ENCODE measurements around the gene TULP1. TPM values are rescaled to one million over a fixed set of nuclear protein-coding genes. Genes with fewer than 3 reads are reported as not detected.

Gene TULP1
- total and polyA plus RNA-seq, 2 of the 4 experiments (the other 2 are of a cell fraction) = not detected

GRCh38 chr6:35490821-35491557, 21.7 kb downstream of the TULP1 start:
- ATAC-seq (ENCODE audit: low read depth) = no peak
- no peaks in the 10 kb centered on the region for H3K27me3 ChIP-seq (ENCODE audit: control insufficient read depth, insufficient read depth, low read length)
- H2AFZ ChIP-seq (replicated peaks; ENCODE audit: low read length, poor library complexity) = peak overlapping the region; percentile 60
- H3K4me2 ChIP-seq (ENCODE audit: low read depth, low read length) = peak overlapping the region; percentile 65; the same call in 1 of the 2 replicates
- peak overlapping the region; percentile 86 for H2AK9ac ChIP-seq (replicated peaks; ENCODE audit: low read depth, low read length, poor library complexity)
- H2AK5ac ChIP-seq (ENCODE audit: low read depth, low read length) = peak overlapping the region; percentile 98
- ChIA-PET CTCF (interaction anchor here (0.6 kb wide), 1 partner anchor 245 kb away, joined by 3 read pairs; no protein-coding TSS in a partner anchor), POLR2A (ENCODE audit: unreplicated experiment) (interaction anchor here (0.6 kb wide), 1 partner anchor 556 kb away, joined by 4 read pairs; no protein-coding TSS in a partner anchor)
- H3K9me1 ChIP-seq (ENCODE audit: insufficient read depth, low read length) = peaks cover 34% of the 10 kb centered on the region
- peak overlapping the region; percentile 89 for H4K91ac ChIP-seq (ENCODE audit: insufficient read depth, low read depth, low read length)
- WGBS, 2 experiments (ENCODE audit: extremely low coverage in 2 of 2, insufficient read length in 1 of 2) = 0% methylated on average over 1 of the region's 8 CpGs; no CpG with 5 or more reads in 1 of the 2 experiments
- H2BK5ac ChIP-seq (ENCODE audit: low read depth, low read length, poor library complexity, severe bottlenecking) = peak overlapping the region; percentile 95
- peak overlapping the region; percentile 79 for H3K27ac ChIP-seq (ENCODE audit: insufficient read depth, low read length)
- H2BK15ac ChIP-seq (ENCODE audit: low read depth, low read length) = peak overlapping the region; percentile 5; the same call in 2 of the 3 replicates
- no peak for DNase-seq
- peak; percentile 0; the same call in 1 of the 2 replicates for TF ChIP-seq MXI1 (IDR thresholded peaks at IDR 0.05; ENCODE audit: borderline replicate concordance, low read depth, low read length)
- no peak for TF ChIP-seq CEBPB (IDR thresholded peaks at IDR 0.05; ENCODE audit: low read depth, low read length)
- H3K4ac ChIP-seq (ENCODE audit: low read depth, low read length) = peak overlapping the region; percentile 97
- H3K9ac ChIP-seq (ENCODE audit: low read depth, low read length) = peak overlapping the region; percentile 54
- H3K18ac ChIP-seq (ENCODE audit: low read depth, low read length) = peak overlapping the region; percentile 74; the same call in 1 of the 2 replicates
- H3K9me3 ChIP-seq (ENCODE audit: control insufficient read depth, insufficient read depth, low read length) = no peaks in the 10 kb centered on the region
- peaks cover 38% of the 10 kb centered on the region for H4K20me1 ChIP-seq (ENCODE audit: insufficient read depth, low read length)
- peak overlapping the region; percentile 64 to 89 for H4K8ac ChIP-seq (ENCODE audit: low read depth in 2 of 2, low read length in 2 of 2)
- peak overlapping the region; percentile 53 for H2BK20ac ChIP-seq (ENCODE audit: low read depth, low read length)
- H4K5ac ChIP-seq (ENCODE audit: low read depth, low read length) = peak overlapping the region; percentile 72
- in situ Hi-C loops (cut with MboI; ENCODE audit: low sequenced_read_pairs) = no loop called here
- H3K79me1 ChIP-seq (ENCODE audit: low read depth in 1 of 2, low read length in 2 of 2) = peaks cover 32 to 96% of the 10 kb centered on the region in 2 experiments
- no peak overlapping the region for H3K4me3 ChIP-seq (ENCODE audit: insufficient read depth, low read depth, low read length)
- peak overlapping the region; percentile 94; the same call in 1 of the 2 replicates for H3K23ac ChIP-seq (ENCODE audit: low read depth, low read length)
- intact Hi-C loops (cut with micrococcal nuclease) = no loop called here
- H3K14ac ChIP-seq (replicated peaks; ENCODE audit: low read depth, low read length) = peak overlapping the region; percentile 97
- BruUV-seq (replicated peaks) = no TSS peak
- H3K36me3 ChIP-seq (ENCODE audit: control insufficient read depth, insufficient read depth, low read length) = peaks cover 9% of the 10 kb centered on the region; the same call in 1 of the 2 replicates
- peaks cover 69% of the 10 kb centered on the region for H3K4me1 ChIP-seq (ENCODE audit: control insufficient read depth, insufficient read depth, low read length)
- H2BK120ac ChIP-seq (ENCODE audit: low read depth, low read length) = peak overlapping the region; percentile 96
- dilution Hi-C loops (cut with HindIII; ENCODE audit: low sequenced_read_pairs, unreplicated experiment) = no loop called here
- H3K56ac ChIP-seq (ENCODE audit: extremely low read depth, insufficient read depth, low read length) = peak overlapping the region; percentile 41

All from IMR-90 (cell line).